Ovary (tissue), 3 donors: Measurements from ENCODE around the gene TMEM63B.

Experiments used
- POLR2A ChIP-seq: fragments of 450-650 bp; IDR thresholded peaks from one replicate; pipeline ENCODE4 v1.6.1; 2017; ENCODE audit warnings: antibody characterized with exemption, mild to moderate bottlenecking, moderate library complexity
- TF ChIP-seq, protein P1 (sequence below), 3 donors: fragments of 450-650 bp in 2 of 3; fragments of 200-600 bp in 1 of 3; IDR thresholded peaks; one replicate each; pipeline versions ENCODE4 v1.5.1 to v1.8.0; 2016 to 2022; ENCODE audit warnings: antibody characterized with exemption in 3 of 3, mild to moderate bottlenecking in 1 of 3
- donor health status: DM: no; HTN: no; CAD: no.

DNA sequence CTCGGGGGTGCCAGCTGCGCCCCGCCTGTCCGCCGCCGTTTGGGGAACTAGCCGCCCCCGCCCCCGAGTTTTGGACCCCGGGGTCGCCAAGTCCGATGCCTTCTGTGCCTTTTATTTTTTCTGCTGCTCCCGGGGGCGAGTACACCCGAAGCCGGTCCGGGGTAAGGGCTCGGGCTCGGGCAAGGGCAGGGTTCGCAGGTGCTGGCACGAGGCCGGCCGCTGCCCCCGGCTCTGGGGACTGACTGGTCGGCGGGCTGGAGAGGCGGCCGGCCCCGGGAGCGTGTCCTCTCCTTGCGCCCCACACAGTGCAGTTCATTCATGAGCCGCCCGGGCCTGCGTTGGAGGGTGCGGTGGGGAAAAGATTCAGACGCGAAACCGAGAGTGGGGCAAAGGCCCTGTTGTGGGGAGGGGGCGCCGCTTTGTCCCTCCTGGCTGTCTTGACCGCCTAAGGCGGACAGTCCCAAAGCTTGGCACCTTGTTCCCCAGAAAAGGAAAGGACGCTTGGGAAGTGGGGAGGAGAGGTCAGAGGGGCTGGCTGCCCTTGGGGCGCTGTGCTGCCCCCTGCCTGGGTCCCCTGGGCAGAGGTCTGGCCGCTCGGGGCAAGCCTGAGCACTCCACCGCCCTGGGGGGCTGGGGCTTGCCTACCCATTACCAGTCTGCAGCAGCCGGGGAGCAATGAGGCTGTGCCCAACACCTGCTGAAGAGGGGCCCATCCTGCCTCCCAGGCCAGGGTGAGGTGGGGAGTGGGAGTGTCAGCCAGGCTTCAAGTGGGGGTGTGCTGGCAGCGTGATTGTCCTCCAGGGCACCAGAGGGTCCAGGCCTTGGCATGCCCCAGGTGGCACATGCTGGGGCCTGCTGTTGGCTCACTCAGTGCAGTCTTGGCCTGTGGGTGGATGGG, 915 bp downstream of the TMEM63B start:
- TF ChIP-seq, protein P1, sequence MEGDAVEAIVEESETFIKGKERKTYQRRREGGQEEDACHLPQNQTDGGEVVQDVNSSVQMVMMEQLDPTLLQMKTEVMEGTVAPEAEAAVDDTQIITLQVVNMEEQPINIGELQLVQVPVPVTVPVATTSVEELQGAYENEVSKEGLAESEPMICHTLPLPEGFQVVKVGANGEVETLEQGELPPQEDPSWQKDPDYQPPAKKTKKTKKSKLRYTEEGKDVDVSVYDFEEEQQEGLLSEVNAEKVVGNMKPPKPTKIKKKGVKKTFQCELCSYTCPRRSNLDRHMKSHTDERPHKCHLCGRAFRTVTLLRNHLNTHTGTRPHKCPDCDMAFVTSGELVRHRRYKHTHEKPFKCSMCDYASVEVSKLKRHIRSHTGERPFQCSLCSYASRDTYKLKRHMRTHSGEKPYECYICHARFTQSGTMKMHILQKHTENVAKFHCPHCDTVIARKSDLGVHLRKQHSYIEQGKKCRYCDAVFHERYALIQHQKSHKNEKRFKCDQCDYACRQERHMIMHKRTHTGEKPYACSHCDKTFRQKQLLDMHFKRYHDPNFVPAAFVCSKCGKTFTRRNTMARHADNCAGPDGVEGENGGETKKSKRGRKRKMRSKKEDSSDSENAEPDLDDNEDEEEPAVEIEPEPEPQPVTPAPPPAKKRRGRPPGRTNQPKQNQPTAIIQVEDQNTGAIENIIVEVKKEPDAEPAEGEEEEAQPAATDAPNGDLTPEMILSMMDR (IDR thresholded peaks at IDR 0.05): peak in 1 of 3 donors; percentile 38
- TF ChIP-seq POLR2A: no peak
